COLO668 (cell line): ENCODE measurements around the gene MYL4.
"Not testable (repeated sequence)": the region's sequence is repeated elsewhere in the genome, so short reads cannot be mapped to it uniquely, and the experiment has no call there.

Experiments
- DNase-seq: peaks from one replicate; lab custom pipeline; 2025; ENCODE audit not compliant: unreplicated experiment; lab: John Stamatoyannopoulos, UW

MYL4 gene

DNA sequence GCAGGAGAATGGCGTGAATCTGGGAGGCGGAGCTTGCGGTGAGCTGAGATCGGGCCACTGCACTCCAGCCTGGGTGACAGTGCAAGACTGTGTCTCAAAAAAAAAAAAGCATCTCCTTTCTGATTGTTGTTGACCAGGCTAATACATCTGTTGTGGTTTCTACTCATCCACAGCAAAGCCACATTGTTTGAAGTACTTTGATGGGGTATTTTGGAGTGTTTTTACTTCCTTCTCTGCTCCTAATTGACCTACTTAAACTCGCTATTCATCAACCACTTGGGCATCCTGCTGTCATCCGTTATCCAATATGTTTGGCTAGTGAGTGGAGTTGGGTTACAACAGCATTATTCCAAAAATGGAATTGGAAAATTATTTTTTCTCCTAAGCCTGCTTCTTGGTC is 16.6 kb upstream of the MYL4 start:
- peak; percentile 16 for DNase-seq

DNA sequence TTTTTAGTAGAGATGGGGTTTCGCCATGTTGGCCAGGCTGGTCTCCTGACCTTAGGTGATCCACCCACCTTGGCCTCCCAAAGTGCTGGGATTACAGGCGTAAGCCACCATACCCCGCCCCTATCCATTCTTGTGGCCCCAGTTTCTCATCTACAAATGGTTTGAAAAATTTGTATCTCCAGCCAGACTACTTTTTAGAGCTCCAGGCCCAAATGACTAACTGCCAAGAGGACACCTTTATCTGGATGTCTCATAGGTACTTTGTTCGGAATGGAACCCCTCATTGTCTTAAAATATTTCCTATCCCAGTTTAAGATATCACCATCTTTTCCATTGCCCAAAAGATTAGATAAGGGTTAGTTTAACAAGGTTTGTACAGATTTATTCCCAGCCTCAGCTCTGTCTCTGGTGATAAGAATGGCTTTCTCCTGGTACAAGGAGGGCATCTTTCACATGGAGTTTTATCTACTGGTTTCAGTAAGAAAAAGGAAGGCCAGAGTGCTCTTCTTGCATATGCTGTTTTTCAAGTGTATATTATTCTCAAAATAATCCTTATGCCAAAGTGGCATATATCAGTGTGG is 15.1 kb upstream of the MYL4 start:
- no peak for DNase-seq

DNA sequence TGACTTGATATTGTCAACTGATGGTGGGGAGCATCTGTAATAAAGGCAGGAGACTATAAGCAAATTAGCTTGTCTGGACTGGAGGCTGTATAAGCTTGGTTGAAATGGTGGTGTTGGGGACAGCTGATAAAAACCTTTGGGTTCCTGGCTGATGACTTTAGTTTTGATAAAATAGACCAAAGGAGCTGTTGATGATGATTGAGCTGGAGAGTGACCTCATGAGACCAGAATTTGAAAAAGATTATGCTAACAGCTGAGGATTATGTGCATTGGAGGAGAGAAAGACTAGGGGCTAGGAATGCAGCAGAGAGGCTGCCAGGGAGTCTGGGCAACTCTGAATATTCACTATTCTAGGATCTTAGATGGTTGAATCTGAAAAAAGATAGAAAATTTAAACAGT is 11.3 kb upstream of the MYL4 start:
- no peak for DNase-seq

DNA sequence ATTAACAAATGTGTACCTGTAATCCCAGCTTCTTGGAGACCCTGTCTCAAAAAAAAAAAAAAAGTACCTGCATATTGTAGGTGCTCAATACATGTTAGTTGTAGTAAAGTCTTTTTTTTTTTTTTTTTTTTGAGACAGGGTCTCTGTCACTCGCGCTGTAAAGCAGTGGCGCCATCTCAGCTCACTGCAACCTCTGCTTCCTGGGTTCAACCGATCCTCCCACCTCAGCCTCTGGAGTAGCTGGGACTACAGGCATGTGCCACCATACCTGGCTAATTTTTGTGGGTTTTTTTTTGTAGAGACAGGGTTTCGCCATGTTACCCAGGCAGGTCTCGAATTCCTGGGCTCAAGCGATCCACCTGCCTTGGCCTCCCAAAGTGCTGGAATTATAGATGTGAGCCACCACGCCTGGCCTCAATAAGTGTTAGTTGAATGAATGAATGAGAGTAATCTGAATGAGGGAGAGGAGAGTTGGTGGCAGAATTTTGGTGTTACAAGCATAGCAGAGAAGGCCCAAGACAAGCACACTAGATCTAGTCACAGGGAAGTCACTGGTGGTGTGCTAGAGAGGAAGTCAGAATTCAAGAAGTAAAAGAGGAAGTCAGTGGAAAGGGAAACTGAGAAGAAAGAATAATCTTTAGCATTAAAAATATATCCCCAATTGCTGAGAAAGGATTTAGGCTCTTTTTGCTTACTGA is 9.4 kb upstream of the MYL4 start:
- no peak for DNase-seq

DNA sequence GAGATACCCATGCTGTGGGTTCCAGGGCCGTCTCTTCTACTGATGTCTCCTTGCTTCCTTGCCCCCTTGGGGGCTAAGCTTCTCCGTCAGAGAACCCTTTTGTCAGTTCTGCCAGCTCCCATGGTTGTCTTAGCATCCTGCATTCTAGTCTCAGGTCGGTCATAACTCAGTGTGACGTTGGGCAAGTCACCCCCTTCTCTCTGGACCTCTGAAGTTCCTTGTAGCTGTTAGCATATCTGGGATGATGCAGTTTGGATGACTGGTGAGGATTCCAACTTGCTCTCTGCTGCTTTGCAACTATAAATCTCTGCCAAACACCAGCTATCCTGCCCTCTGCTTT is 8.9 kb upstream of the MYL4 start:
- no peak for DNase-seq

DNA sequence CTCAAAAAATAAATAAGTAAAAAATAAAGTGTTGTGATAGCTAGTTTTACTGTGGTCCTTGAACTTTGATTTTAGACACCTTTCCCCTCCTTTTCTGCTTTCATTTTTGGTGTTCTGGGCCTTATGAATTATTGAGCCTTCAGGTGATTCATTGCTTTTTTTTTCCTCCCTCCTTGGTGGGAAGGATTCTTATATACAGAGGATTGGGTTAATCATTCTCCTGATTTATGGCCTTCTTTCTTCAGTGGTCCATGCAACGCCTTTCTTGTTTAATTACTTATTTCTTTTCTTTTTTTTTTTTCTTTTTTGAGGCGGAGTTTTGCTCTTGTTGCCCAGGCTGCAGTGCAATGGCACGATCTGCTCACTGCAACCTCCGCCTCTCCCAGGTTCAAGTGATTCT is 8.0 kb upstream of the MYL4 start:
- DNase-seq, result no peak

GRCh38 chr17:47203984-47204721 is 5.0 kb upstream of the MYL4 start:
- DNase-seq, result no peak

- no peak for DNase-seq
These were observed 4.3 kb upstream of the MYL4 start for GRCh38 chr17:47204722-47205418.

GRCh38 chr17:47205419-47205963 is 3.7 kb upstream of the MYL4 start:
- no peak for DNase-seq

GRCh38 chr17:47207143-47208067 is 1.7 kb upstream of the MYL4 start:
- DNase-seq, result no peak

- no peak for DNase-seq
These were observed 351 bp downstream of the MYL4 start for GRCh38 chr17:47209499-47209898.

DNA sequence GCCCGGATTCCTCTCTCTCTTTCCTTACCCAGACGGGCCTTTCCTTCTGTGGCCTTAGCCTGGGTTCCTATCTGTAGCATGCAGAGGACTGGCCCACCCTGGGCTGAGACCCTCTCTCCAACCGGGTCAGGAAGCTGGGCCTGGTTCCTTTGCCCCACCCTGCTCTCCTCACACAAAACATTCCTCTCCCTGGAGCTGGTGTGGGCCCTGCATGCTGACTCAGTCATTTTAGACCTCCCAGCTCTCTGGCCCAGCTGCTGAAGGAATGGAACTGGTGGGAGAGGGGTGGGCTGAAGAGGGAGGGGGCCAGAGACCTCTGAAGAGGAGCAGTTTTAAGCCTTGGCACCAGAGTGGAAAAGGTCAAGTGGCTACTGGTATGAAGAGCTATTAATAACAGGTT is 957 bp downstream of the MYL4 start:
- no peak for DNase-seq

- DNase-seq, result no peak
These were observed 1.6 kb downstream of the MYL4 start for GRCh38 chr17:47210779-47211178.

DNA sequence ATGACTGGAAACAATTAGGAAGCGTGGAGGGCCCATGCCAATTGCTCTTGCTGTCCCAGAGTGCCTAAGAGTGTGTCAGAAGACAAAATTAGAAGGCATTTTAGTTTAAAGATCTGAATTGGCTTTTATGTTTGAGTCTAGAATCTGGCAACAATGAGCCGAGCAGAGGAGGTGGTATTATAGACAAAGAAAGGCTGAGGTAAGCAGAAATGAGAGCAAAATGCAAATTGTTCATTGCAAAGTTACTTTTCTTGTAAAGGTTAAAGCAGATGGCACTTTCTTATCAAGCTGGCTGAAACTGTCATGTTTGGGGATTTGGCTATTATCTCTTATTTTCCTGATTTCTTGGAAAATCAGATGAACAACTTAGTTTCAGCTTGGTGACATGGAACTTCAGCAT is 3.3 kb downstream of the MYL4 start:
- DNase-seq, result no peak

- no peak for DNase-seq
These were observed 4.4 kb downstream of the MYL4 start for GRCh38 chr17:47213540-47213939.

DNA sequence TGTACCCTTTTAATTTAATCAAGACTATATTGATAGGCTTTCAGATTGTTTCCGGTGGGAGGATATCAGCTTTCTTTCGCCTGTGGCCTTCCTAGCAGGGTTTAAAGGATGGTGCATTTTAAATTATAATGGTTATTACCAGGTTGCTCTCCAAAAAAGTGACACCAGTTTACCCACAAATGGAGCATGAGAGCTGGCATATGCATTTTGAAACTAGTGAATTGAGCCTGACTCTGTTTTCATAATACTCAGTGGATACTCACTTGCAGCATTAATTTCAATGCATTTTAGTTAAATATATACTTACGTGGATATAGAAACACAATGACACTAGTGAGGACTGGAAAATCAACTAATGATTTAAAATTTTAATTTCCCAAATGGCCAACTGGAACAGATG is 5.8 kb downstream of the MYL4 start:
- no peak for DNase-seq

DNA sequence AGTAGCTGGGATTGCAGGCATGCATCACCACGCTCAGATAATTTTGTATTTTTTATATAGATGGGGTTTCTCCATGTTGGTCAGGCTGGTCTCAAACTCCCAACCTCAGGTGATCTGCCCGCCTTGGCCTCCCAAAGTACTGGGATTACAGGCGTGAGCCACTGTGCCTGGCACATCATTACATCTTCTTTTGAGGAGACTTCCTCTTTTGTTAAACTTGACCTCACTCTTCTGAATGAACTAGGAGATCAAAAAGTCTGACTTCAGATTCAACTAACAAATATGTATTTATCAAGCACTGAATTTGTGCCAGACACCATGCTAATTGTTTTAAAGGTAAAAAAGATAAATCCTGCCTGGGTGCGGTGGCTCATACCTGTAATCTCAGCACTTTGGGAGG is 7.7 kb downstream of the MYL4 start:
- DNase-seq, result not testable (repeated sequence)

DNA sequence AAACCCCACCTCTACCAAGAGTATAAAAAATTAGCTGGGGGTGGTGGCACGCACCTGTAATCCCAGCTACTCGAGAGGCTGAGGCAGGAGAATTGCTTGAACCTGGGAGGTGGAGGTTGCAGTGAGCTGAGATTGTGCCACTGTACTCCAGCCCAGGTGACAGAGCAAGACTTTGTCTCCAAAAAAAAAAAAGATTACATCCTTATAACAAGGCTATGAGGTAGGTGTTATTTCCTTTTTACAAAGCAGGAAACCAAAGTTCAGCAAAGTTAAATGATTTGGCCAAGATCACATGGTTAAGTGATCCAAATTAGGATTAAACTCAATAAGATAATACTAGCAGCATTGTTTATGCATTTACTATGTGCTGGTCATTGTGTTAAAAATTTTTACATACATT is 8.1 kb downstream of the MYL4 start:
- not testable (repeated sequence) for DNase-seq

- no peak for DNase-seq
These were observed 9.8 kb downstream of the MYL4 start for GRCh38 chr17:47218896-47219430.
